Neural crest cell (in vitro differentiated cells): ENCODE measurements around the gene PXT1. TPM values are rescaled to one million over a fixed set of nuclear protein-coding genes. Genes with fewer than 3 reads are reported as not detected.

Source experiments
- DNase-seq: peaks from one replicate; pipeline ENCODE4 v3.0.0; 2021; ENCODE audit warnings: low read depth, mixed read lengths, low spot score
- H3K27ac Mint-ChIP-seq: one replicate; pipeline ENCODE4 v1.8.0; 2021; ENCODE audit warnings: mild to moderate bottlenecking, mixed read lengths; ENCODE audit not compliant: unreplicated experiment
- H3K27me3 Mint-ChIP-seq: 2 replicates; pipeline ENCODE4 v1.8.0; 2021; ENCODE audit warnings: low read depth, mild to moderate bottlenecking, mixed read lengths
- H3K36me3 Mint-ChIP-seq: 2 replicates; pipeline ENCODE4 v1.8.0; 2021; ENCODE audit warnings: low read depth, mild to moderate bottlenecking, mixed read lengths
- H3K4me1 Mint-ChIP-seq: 2 replicates; pipeline ENCODE4 v1.8.0; 2021; ENCODE audit warnings: mixed read lengths
- H3K4me3 Mint-ChIP-seq: one replicate; pipeline ENCODE4 v1.8.0; 2021; ENCODE audit warnings: mild to moderate bottlenecking, mixed read lengths
- H3K9me3 Mint-ChIP-seq: 2 replicates; pipeline ENCODE4 v1.8.0; 2021; ENCODE audit warnings: mixed read lengths
- CTCF ChIP-seq: fragments of 200-600 bp; sonication (generic); conservative IDR thresholded peaks from 2 replicates; pipeline ENCODE4 v1.5.0; 2021; ENCODE audit warnings: antibody characterized with exemption, mild to moderate bottlenecking
- total RNA-seq: library from RNA; stranded (reverse); gene quantifications from 2 replicates; pipeline ENCODE4 v1.2.1, GENCODE V29; 2021

Gene PXT1
- total RNA-seq, 1 donor from 2014 or later: 0.14 TPM

GRCh38 chr6:36353411-36353915 lies 89.2 kb downstream of the PXT1 start:
- Mint-ChIP-seq H3K9me3 (peaks cover 7% of the 10 kb centered on the region), H3K36me3 (no peaks in the 10 kb centered on the region), H3K4me3 (no peak overlapping the region), H3K4me1 (peaks cover 22% of the 10 kb centered on the region), H3K27me3 (peaks cover 3% of the 10 kb centered on the region), H3K27ac (no peak overlapping the region)
- DNase-seq: no peak
- no peak for TF ChIP-seq CTCF

GRCh38 chr6:36352477-36353157 lies 90.0 kb downstream of the PXT1 start:
- peaks cover 13% of the 10 kb centered on the region for H3K4me1 Mint-ChIP-seq
- H3K4me3 Mint-ChIP-seq: no peak overlapping the region
- DNase-seq: no peak
- H3K27ac Mint-ChIP-seq: no peak overlapping the region
- peaks cover 3% of the 10 kb centered on the region for H3K27me3 Mint-ChIP-seq
- H3K36me3 Mint-ChIP-seq: no peaks in the 10 kb centered on the region
- TF ChIP-seq CTCF: no peak
- peaks cover 7% of the 10 kb centered on the region for H3K9me3 Mint-ChIP-seq

- Mint-ChIP-seq H3K36me3 (no peaks in the 10 kb centered on the region), H3K9me3 (peaks cover 7% of the 10 kb centered on the region), H3K4me3 (no peak overlapping the region), H3K4me1 (peaks cover 10% of the 10 kb centered on the region), H3K27ac (no peak overlapping the region), H3K27me3 (peaks cover 3% of the 10 kb centered on the region)
- no peak for TF ChIP-seq CTCF
- DNase-seq: no peak
Observed at GRCh38 chr6:36350681-36351571, 91.7 kb downstream of the PXT1 start.

- peaks cover 3% of the 10 kb centered on the region for H3K27me3 Mint-ChIP-seq
- peaks cover 7% of the 10 kb centered on the region for H3K9me3 Mint-ChIP-seq
- no peaks in the 10 kb centered on the region for H3K36me3 Mint-ChIP-seq
- no peak for TF ChIP-seq CTCF
- no peak overlapping the region for H3K4me3 Mint-ChIP-seq
- H3K27ac Mint-ChIP-seq: no peak overlapping the region
- no peak for DNase-seq
- H3K4me1 Mint-ChIP-seq: peaks cover 10% of the 10 kb centered on the region
Observed at GRCh38 chr6:36350082-36350481, 92.6 kb downstream of the PXT1 start.

GRCh38 chr6:36349240-36349639 lies 93.4 kb downstream of the PXT1 start:
- no peak for DNase-seq
- no peak overlapping the region for H3K27ac Mint-ChIP-seq
- no peaks in the 10 kb centered on the region for H3K36me3 Mint-ChIP-seq
- no peak for TF ChIP-seq CTCF
- H3K9me3 Mint-ChIP-seq: peaks cover 7% of the 10 kb centered on the region
- peaks cover 3% of the 10 kb centered on the region for H3K27me3 Mint-ChIP-seq
- peaks cover 10% of the 10 kb centered on the region for H3K4me1 Mint-ChIP-seq
- H3K4me3 Mint-ChIP-seq: no peak overlapping the region
